CD4-positive, alpha-beta T cell (primary cell): ENCODE results near the gene DIP2C. TPM values are rescaled to one million over a fixed set of nuclear protein-coding genes. Genes with fewer than 3 reads are reported as not detected.

ENCODE experiments used
- ATAC-seq: fragments of 200-7000 bp; cut with Tn5 transposase; one replicate; pipeline ENCODE4 v1.10.0; 2022; ENCODE audit warnings: mild to moderate bottlenecking; ENCODE audit not compliant: poor library complexity
- CTCF ChIA-PET: fragments of 350-600 bp; sonication (Branson Sonifier 250); formaldehyde crosslinking; loops from one replicate; lab custom pipeline; 2021; ENCODE audit warnings: antibody characterized with exemption, inconsistent platforms; lab: Charles Lee
- POLR2A ChIA-PET: fragments of 350-600 bp; sonication (Branson Sonifier 250); formaldehyde crosslinking; loops from one replicate; lab custom pipeline; 2021; ENCODE audit warnings: antibody characterized with exemption, inconsistent platforms; lab: Charles Lee
- DNase-seq, 14 experiments: peaks; one replicate each; pipeline ENCODE4 v3.0.0-alpha.2; 2013 to 2020; ENCODE audit warnings: mixed read lengths in 2 of 14
- H3K27ac ChIP-seq, 2 donors: one replicate each; pipeline versions ENCODE4 v1.5.1 to v1.7.0; 2013; ENCODE audit warnings: low read length in 2 of 2, low read depth in 1 of 2, mild to moderate bottlenecking in 1 of 2
- H3K27me3 ChIP-seq, 2 experiments: 1 replicate in 1 of 2; 2 replicates in 1 of 2; pipeline versions ENCODE4 v1.6.1 to v1.7.0; 2013; ENCODE audit warnings: low read length in 2 of 2, control low read depth in 1 of 2, mild to moderate bottlenecking in 1 of 2, moderate library complexity in 1 of 2; ENCODE audit not compliant: insufficient read depth in 2 of 2, control insufficient read depth in 1 of 2
- H3K36me3 ChIP-seq: one replicate; pipeline ENCODE4 v1.6.1; 2013; ENCODE audit warnings: low read length, control low read depth; ENCODE audit not compliant: insufficient read depth
- H3K4me1 ChIP-seq: one replicate; pipeline ENCODE4 v1.6.1; 2013; ENCODE audit warnings: low read length, control low read depth; ENCODE audit not compliant: insufficient read depth
- H3K4me3 ChIP-seq: one replicate; pipeline ENCODE4 v1.5.1; 2013; ENCODE audit warnings: mild to moderate bottlenecking, low read length, moderate library complexity
- H3K9me3 ChIP-seq, 2 experiments: 1 replicate in 1 of 2; 2 replicates in 1 of 2; pipeline versions ENCODE4 v1.6.1 to v1.7.0; 2013; ENCODE audit warnings: low read length in 2 of 2, mild to moderate bottlenecking in 2 of 2, control low read depth in 1 of 2, moderate library complexity in 1 of 2; ENCODE audit not compliant: control insufficient read depth in 1 of 2, insufficient read depth in 1 of 2
- H3K27ac Mint-ChIP-seq: one replicate; pipeline ENCODE4 v1.8.0; 2020; ENCODE audit warnings: mixed read lengths
- H3K27me3 Mint-ChIP-seq: one replicate; pipeline ENCODE4 v1.8.0; 2021; ENCODE audit warnings: mixed read lengths
- H3K36me3 Mint-ChIP-seq: one replicate; pipeline ENCODE4 v1.8.0; 2021; ENCODE audit warnings: low read depth, mixed read lengths
- H3K4me1 Mint-ChIP-seq: one replicate; pipeline ENCODE4 v1.8.0; 2021; ENCODE audit warnings: low read depth, mixed read lengths
- H3K4me3 Mint-ChIP-seq: one replicate; pipeline ENCODE4 v1.8.0; 2020; ENCODE audit warnings: mild to moderate bottlenecking, mixed read lengths
- H3K9me3 Mint-ChIP-seq: one replicate; pipeline ENCODE4 v1.8.0; 2020; ENCODE audit warnings: mixed read lengths
- CTCF ChIP-seq: fragments of 200-600 bp; IDR thresholded peaks from one replicate; pipeline ENCODE4 v1.8.0; 2022; ENCODE audit warnings: antibody characterized with exemption, mild to moderate bottlenecking
- intact Hi-C, 2 experiments: fragments of 100-400 bp; cut with DNase I in 1 of 2; cut with micrococcal nuclease in 1 of 2; formaldehyde crosslinking; loops; one replicate each; pipeline versions ENCODE4 v1.15.1 to v1.9.0; 2023 to 2025; cut with DNase I, micrococcal nuclease
- total RNA-seq, 174 experiments: library from RNA in 2 of 174; stranded (reverse) in 2 of 174; gene quantifications; one replicate each; pipeline ENCODE4 v1.2.3 and lab custom pipeline; 2021 to 2026

DIP2C gene
- total RNA-seq, 2 experiments from 2014 or later = 4.1 TPM

GRCh38 chr10:497898-498451, 191.5 kb downstream of the DIP2C start:
- POLR2A ChIA-PET = no interaction called here
- CTCF ChIA-PET = no interaction called here
- Histone ChIP-seq H3K36me3 (no peaks in the 10 kb centered on the region), H3K27me3 (peaks cover 0 to 3% of the 10 kb centered on the region in 2 experiments), H3K4me1 (peaks cover 20% of the 10 kb centered on the region), H3K27ac (no peak overlapping the region), H3K9me3 (no peaks in the 10 kb centered on the region), H3K4me3 (no peak overlapping the region)
- peaks cover 28% of the 10 kb centered on the region for H3K4me1 Mint-ChIP-seq
- H3K9me3 Mint-ChIP-seq = no peaks in the 10 kb centered on the region
- DNase-seq (no peak), ATAC-seq (no peak)
- H3K27ac Mint-ChIP-seq = no peak overlapping the region
- no peak for TF ChIP-seq CTCF
- no peak overlapping the region for H3K4me3 Mint-ChIP-seq
- intact Hi-C loops = no loop called here
- no peaks in the 10 kb centered on the region for H3K36me3 Mint-ChIP-seq
- H3K27me3 Mint-ChIP-seq = peaks cover 8% of the 10 kb centered on the region

- peaks cover 6% of the 10 kb centered on the region for H3K27me3 Mint-ChIP-seq
- H3K4me1 Mint-ChIP-seq = peaks cover 21% of the 10 kb centered on the region
- intact Hi-C loops = no loop called here
- no peak for TF ChIP-seq CTCF
- H3K4me3 ChIP-seq = no peak overlapping the region
- ATAC-seq = no peak
- no peaks in the 10 kb centered on the region for H3K9me3 Mint-ChIP-seq
- no peak overlapping the region for H3K4me3 Mint-ChIP-seq
- H3K27ac Mint-ChIP-seq = no peak overlapping the region
- H3K27ac ChIP-seq = no peak overlapping the region
- no peak for DNase-seq
- ChIA-PET CTCF (no interaction called here), POLR2A (no interaction called here)
- peaks cover 20% of the 10 kb centered on the region for H3K4me1 ChIP-seq
- H3K36me3 Mint-ChIP-seq = no peaks in the 10 kb centered on the region
- H3K27me3 ChIP-seq = peaks cover 0 to 3% of the 10 kb centered on the region in 2 experiments
- H3K9me3 ChIP-seq = no peaks in the 10 kb centered on the region
- H3K36me3 ChIP-seq = no peaks in the 10 kb centered on the region
Observed at GRCh38 chr10:497289-497688, 192.2 kb downstream of the DIP2C start.

- Mint-ChIP-seq H3K4me1 (no peaks in the 10 kb centered on the region), H3K27me3 (peaks cover 7% of the 10 kb centered on the region), H3K9me3 (no peaks in the 10 kb centered on the region), H3K36me3 (no peaks in the 10 kb centered on the region), H3K27ac (no peak overlapping the region), H3K4me3 (no peak overlapping the region)
- H3K9me3 ChIP-seq = no peaks in the 10 kb centered on the region
- no peak overlapping the region for H3K4me3 ChIP-seq
- intact Hi-C loops = no loop called here
- TF ChIP-seq CTCF = no peak
- H3K4me1 ChIP-seq = no peaks in the 10 kb centered on the region
- no peak overlapping the region for H3K27ac ChIP-seq
- peaks cover 0 to 11% of the 10 kb centered on the region in 2 experiments for H3K27me3 ChIP-seq
- H3K36me3 ChIP-seq = no peaks in the 10 kb centered on the region
- no peak for ATAC-seq
- ChIA-PET POLR2A (no interaction called here), CTCF (no interaction called here)
- DNase-seq = no peak
Observed at GRCh38 chr10:494556-494955, 194.9 kb downstream of the DIP2C start.
